GM21619 (cell line): ENCODE data around the gene CIAO3.
A peak's percentile ranks its signal among the peaks of the same experiment; 100 is the strongest.
"Not testable (repeated sequence)": the region's sequence is repeated elsewhere in the genome, so short reads cannot be mapped to it uniquely, and the experiment has no call there.

ENCODE experiments used
- ATAC-seq: cut with Tn5 transposase; IDR thresholded peaks from one replicate; pipeline ENCODE4 v1.9.1; 2021; ENCODE audit not compliant: unreplicated experiment

The CIAO3 gene

GRCh38 chr16:725041-725376 lies 15.8 kb downstream of the CIAO3 start:
- ATAC-seq: no peak

DNA sequence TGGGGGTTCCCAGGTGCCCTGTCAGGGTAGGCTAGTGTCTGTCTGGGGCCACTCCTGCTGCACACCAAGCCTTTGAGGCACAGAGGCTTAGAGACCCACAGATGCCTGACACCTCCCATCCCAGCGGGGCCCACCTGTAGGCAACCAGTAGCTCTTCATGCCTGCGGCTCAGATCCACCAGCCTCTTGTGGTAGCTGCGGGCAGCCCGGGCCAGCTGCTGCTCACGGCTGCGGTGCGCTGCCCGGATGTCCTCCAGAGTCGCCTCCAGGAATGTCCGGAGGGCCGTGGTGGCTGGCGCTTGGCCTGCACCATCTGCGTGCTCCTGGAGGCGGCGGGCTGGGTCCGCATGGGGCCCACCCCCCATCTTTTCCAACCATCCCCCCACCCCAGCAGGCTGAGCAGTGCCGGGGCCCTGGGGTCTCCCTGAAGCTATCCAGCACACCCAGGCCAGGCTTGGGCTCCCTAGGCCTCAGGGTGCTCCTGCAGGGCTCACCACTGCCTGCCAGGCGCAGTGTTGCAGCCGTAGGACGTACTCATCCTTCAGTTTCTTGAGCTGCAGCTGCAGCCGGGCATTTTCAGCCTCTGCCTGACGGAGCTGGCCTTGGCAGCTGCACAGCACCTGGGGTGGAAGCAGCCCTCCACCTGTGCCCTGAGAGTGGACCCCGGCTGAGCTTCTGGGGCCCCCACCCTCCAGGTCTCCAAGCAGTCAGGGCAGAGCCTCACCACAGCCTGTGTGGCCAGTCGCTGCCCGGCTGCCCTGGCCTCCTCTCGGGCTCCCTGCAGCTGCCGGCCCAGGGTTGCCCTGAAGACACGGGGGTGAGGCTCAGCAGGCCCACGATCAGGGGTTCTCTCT lies 16.4 kb downstream of the CIAO3 start:
- no peak for ATAC-seq

DNA sequence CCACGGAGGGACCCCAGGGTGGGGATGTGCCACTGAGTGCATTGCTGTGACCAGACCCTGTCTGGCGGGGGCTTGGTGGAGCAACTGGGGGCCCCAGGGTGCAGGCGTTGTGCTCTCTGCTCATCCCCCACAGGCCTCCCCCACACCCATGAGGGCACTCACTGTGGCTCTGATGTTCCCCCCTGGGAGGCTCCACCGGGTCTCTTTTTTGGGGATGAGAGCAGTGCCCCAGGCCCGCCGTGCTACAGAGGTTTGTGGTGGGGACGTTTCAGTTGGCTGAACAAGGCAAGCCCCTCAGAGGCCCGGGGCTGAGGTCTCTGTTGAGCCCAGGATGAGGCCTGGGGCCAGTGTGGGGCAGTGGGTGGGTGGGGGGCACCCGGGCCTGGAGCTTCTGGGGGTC lies 17.1 kb downstream of the CIAO3 start:
- no peak for ATAC-seq

- ATAC-seq: no peak
Observed at GRCh38 chr16:722835-723633, 17.8 kb downstream of the CIAO3 start.

DNA sequence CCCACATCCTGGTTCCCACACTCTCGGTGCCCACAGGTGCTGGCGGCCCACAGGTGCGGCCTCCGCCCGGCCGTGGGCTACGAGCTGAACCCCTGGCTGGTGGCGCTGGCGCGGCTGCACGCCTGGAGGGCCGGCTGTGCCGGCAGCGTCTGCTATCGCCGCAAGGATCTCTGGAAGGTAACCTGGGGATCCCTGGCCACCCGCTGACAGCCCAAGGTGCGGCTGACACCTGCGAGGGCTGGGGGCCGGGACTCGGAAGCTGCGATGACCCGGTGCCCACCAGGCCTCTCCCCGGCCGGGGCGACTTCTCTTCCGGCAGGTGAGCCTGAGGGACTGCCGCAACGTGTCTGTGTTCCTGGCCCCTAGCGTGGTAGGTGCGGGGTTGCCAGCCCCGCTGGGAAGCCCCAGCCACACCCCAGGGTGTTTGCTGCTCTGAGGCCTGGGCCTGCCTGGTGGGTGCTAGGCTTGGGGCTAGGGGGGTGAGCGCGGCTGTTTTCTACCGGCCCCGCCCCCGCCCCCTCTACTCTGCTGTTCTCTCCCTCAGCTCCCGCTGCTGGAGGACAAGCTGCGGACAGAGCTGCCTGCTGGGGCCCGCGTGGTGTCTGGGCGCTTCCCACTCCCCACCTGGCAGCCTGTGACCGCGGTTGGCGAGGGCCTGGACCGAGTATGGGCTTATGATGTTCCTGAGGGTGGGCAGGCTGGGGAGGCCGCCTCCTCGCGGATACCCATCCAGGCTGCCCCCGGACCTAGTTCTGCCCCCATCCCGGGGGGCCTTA lies 18.8 kb downstream of the CIAO3 start:
- no peak for ATAC-seq

- ATAC-seq: peak; percentile 51
Observed at GRCh38 chr16:720990-721764, 19.6 kb downstream of the CIAO3 start, which contains the start of gene ANTKMT. ANTKMT (plus strand) TSS chr16:721146; CDS start chr16:721275, 129 bp downstream.

GRCh38 chr16:720447-720989 lies 20.3 kb downstream of the CIAO3 start:
- ATAC-seq: peak; percentile 17

DNA sequence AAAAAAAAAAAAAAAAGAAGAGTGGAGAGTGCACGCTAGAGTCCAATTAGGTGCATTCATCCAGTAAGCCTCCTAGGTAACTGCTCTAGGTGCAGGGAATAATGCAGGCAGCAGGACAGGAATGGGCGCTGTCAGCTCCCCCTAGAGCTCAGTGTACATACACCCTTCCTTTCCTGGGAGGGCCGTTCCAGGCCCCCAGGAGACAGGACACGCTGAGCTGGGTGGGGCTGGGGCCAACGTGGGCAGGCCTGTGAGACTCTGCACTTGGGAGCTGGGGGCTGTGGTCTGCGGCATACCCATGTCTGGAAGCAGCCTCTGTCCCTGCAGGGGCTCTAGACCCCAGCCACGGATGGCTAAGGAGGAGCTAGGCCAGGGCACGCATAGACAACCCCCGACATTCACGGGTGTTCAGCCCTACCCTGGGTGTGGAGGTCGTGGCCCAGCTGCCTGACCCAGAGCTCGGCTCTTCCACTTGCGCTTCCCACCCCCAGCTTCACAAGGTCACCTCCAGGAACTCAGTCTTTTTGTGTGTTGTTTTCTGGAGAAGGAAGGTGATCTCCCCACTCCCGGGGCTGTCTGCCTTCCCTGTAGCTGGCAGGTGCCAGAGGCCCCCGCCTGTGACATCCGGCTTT lies 20.9 kb downstream of the CIAO3 start:
- no peak for ATAC-seq

DNA sequence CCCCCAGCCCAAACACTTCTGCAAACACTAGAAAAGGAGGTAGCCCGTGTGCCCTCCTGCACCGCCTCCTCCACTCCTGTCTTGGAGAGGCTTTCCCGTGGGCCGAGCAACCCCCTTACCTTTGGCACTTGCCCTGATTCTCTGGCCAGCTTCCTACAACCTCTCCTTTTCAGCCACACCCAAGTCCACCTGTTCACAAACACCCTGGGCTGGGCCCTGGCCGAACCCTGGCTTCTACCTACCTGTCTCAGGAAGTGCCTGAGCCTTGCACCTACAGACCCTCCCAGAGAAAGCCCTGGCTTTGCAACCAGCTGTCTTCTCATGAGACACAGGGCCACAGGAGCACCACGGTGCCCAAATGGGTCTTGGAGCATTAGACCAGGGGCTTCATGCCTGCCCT lies 21.9 kb downstream of the CIAO3 start:
- no peak for ATAC-seq

DNA sequence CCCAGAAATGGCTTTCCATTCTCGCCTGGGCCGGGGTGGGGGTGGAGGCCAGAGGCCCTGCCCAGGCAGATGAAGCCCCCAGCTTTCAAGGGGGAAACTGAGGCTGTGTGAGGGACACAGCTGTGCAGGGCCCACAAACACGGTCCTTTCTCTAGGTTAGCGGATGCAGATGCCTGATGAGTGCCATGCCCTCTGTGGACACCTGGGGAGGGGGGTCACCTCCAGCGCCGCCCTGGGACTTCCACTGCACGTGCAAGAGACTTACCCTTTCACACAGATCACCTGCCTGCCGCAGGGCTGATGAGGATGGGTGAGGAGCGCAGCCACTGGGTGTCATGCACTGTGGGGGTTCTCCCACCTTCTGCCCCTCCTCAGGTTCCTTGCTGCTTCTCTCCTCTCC lies 22.4 kb downstream of the CIAO3 start:
- no peak for ATAC-seq

DNA sequence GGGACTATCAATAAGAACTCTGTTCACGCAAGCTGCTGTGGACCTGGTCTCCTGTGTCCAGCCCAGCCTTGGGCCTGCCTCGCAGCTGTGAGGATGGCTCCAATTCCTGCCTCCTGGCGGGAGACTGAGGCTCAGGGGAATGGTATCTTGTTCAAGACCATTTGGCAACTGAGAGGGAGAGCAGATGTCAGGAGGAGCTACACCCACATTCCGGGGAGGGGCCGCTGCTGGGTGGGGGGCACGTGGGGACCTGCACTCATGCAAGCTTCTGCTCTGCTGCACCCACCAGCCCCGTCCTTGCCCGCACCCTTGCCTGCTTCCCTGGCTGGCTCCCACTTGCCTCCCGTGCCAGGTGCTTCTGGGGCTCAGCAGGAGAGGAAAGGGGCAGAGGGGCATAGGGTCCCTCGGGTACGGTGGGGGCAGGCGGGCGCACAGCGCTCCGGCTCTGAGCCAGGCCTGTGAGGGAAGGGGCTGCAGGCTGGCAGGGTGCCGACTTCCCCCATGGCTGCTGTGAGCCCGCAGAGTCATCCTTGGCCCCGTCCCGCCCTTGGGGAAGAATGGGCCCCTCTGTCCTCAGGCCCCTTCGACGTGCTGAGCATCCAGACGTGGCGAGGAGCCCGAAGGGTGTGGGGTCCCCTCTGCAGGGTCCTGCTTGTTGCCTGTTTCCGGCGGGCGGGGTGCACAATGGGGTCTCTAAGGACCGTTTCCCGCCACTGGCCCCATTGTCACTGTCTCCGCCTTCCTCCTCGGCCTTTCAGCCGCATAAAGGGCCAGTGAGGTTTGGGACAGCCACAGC lies 23.1 kb downstream of the CIAO3 start:
- no peak for ATAC-seq

- ATAC-seq: no peak
Observed at GRCh38 chr16:716768-717325, 23.9 kb downstream of the CIAO3 start.

GRCh38 chr16:716200-716568 lies 24.6 kb downstream of the CIAO3 start:
- ATAC-seq: no peak

- ATAC-seq: peak; percentile 13
Observed at GRCh38 chr16:715477-716199, 25.2 kb downstream of the CIAO3 start.

DNA sequence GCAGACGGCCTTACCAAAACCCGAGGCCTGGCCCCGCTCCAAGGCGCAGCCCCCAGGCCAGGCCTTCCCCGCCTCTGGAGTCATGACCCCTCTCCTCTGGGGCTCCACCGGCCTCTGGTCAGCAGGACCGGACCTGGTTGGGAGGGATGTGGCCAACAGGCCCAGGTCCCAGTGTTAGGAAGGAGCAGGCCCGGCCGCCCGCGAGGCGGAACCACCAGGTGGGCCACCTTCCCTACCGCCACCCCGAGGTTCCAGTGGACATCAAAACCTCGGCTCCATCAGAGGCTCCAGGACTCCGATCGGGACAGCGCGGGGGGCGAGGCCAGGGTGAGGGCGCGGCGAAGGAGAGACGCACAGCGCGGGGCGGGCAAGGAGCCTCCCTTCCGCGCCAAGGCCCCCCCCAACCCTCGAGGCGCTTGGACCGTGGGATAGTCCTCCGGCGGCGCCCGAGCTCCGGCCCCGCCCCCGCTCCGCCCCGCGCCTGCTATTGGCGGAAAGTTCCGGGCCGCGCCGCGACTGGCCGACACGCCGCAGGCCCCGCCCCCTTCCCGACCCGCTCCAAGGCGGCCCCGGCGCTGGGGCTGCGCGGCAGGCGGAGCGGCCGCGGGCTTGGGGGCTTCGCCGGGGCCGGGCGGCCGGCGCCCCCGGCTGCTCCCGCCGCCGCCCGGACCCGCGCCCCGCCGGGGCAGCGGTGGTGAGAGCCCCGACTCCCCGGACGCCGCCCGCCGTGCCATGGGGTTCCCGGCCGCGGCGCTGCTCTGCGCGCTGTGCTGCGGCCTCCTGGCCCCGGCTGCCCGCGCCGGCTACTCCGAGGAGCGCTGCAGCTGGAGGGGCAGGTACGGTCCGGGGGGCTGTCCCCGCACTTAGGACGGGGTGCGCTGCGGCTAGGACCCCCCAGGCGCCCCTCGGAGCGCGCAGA lies 26.0 kb downstream of the CIAO3 start, which contains the start of gene METRN:
Gene METRN, plus strand, starts transcription at position 561 of the 919 bp plus-strand sequence. Its CDS starts 172 bp downstream, at position 733.
- peak; percentile 59 for ATAC-seq

DNA sequence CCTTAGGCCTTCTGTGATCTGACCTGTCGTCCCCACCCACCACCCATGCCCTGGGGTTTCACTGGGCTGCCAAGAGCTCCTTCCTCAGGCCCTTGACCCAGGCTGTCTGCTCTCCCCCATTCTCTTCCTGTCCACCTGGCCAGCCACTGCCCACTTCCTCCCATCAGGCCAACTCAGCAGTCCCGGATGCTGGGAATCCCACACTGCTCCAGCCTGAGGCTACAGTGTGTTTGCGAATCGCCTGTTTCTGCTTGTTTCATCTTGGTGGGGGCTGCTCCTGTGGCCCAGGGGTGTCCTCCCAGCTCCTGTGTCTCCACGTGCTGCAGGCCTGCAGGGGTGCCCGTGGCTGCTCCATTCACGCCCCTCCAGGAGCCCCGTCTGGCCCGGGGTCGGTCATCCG lies 26.7 kb downstream of the CIAO3 start:
- no peak for ATAC-seq

GRCh38 chr16:712740-713250 lies 28.0 kb downstream of the CIAO3 start:
- ATAC-seq: not testable (repeated sequence)
